Gastroesophageal sphincter (tissue), 3 donors: Measurements from ENCODE around the gene PCNT.

ENCODE experiments used
- CTCF ChIP-seq, 4 experiments: fragments of 200-600 bp in 2 of 4; fragments of 450-650 bp in 2 of 4; sonication (generic) in 1 of 4; IDR thresholded peaks; one replicate each; pipeline ENCODE4 v1.5.1; 2017 to 2019; ENCODE audit warnings: antibody characterized with exemption in 4 of 4, mild to moderate bottlenecking in 2 of 4, moderate library complexity in 2 of 4
- EP300 ChIP-seq: sonication (generic); formaldehyde crosslinking; IDR thresholded peaks from one replicate; pipeline ENCODE4 v1.6.1; 2017; ENCODE audit warnings: antibody characterized with exemption, mild to moderate bottlenecking
- POLR2A ChIP-seq, 2 donors: fragments of 450-650 bp; IDR thresholded peaks; one replicate each; pipeline ENCODE4 v1.6.1; 2017; ENCODE audit warnings: antibody characterized with exemption in 2 of 2, mild to moderate bottlenecking in 2 of 2, moderate library complexity in 1 of 2
- POLR2AphosphoS5 ChIP-seq: sonication (generic); formaldehyde crosslinking; IDR thresholded peaks from one replicate; pipeline ENCODE4 v1.6.1; 2017; ENCODE audit warnings: antibody characterized with exemption

GRCh38 chr21:46354518-46354917 is 30.6 kb downstream of the PCNT start:
- TF ChIP-seq CTCF (IDR thresholded peaks at IDR 0.05) (no peak), POLR2AphosphoS5 (no peak), POLR2A (IDR thresholded peaks at IDR 0.05) (no peak), EP300 (no peak)
